GM06990 (cell line): ENCODE results near the gene NEURL1B.

Experiments used
- DNase-seq: peaks from one replicate; pipeline ENCODE4 v3.0.0-alpha.2; 2011; ENCODE audit not compliant: insufficient read length; ENCODE audit errors: extremely low read depth
- H3K27me3 ChIP-seq: replicated peaks from 2 replicates; pipeline ENCODE4 v1.6.0; 2011; ENCODE audit warnings: low read length; ENCODE audit not compliant: control insufficient read depth, insufficient read depth
- H3K36me3 ChIP-seq: 2 replicates; pipeline ENCODE4 v1.5.1; 2011; ENCODE audit warnings: low read length; ENCODE audit not compliant: control insufficient read depth, insufficient read depth
- H3K4me3 ChIP-seq: replicated peaks from 2 replicates; pipeline ENCODE4 v1.5.1; 2011; ENCODE audit warnings: low read depth, mild to moderate bottlenecking, control low read depth, low read length
- CTCF ChIP-seq: IDR thresholded peaks from 2 replicates; pipeline ENCODE4 v1.5.1; 2011; ENCODE audit warnings: low read length, control low read depth, mild to moderate bottlenecking, inconsistent platforms; ENCODE audit not compliant: insufficient read depth, poor library complexity, severe bottlenecking

The NEURL1B gene

GRCh38 chr5:172594431-172594830 is 46.6 kb upstream of the NEURL1B start:
- DNase-seq: no peak
- TF ChIP-seq CTCF: no peak
- H3K27me3 ChIP-seq: no peaks in the 10 kb centered on the region; the same call in 1 of the 2 replicates

GRCh38 chr5:172594867-172595466 is 46.1 kb upstream of the NEURL1B start:
- H3K4me3 ChIP-seq: no peak overlapping the region
- no peaks in the 10 kb centered on the region; the same call in 1 of the 2 replicates for H3K27me3 ChIP-seq
- DNase-seq: no peak
- TF ChIP-seq CTCF: no peak
- no peaks in the 10 kb centered on the region for H3K36me3 ChIP-seq

More at GRCh38 chr5:172594431-172594830, 46.6 kb upstream of the NEURL1B start:
- H3K36me3 ChIP-seq: no peaks in the 10 kb centered on the region
- H3K4me3 ChIP-seq: no peak overlapping the region

- no peak for TF ChIP-seq CTCF
- H3K4me3 ChIP-seq: no peak overlapping the region
- DNase-seq: no peak
- peaks cover under 1% of the 10 kb centered on the region; the same call in 1 of the 2 replicates for H3K27me3 ChIP-seq
- H3K36me3 ChIP-seq: no peaks in the 10 kb centered on the region
Observed at GRCh38 chr5:172595596-172596455, 45.2 kb upstream of the NEURL1B start.

- Histone ChIP-seq H3K27me3 (peaks cover 1% of the 10 kb centered on the region; the same call in 1 of the 2 replicates), H3K36me3 (no peaks in the 10 kb centered on the region), H3K4me3 (no peak overlapping the region)
- DNase-seq: no peak
- no peak for TF ChIP-seq CTCF
Observed at GRCh38 chr5:172596638-172597231, 44.3 kb upstream of the NEURL1B start.

GRCh38 chr5:172597755-172598155 is 43.3 kb upstream of the NEURL1B start:
- Histone ChIP-seq H3K4me3 (no peak overlapping the region), H3K27me3 (peaks cover 1% of the 10 kb centered on the region), H3K36me3 (no peaks in the 10 kb centered on the region)
- no peak for TF ChIP-seq CTCF
- no peak for DNase-seq
